GM19395 (cell line): ENCODE data around the gene FILIP1.

Experiments used
- ATAC-seq: cut with Tn5 transposase; IDR thresholded peaks from one replicate; pipeline ENCODE4 v1.9.1; 2021; ENCODE audit warnings: mild to moderate bottlenecking, moderate library complexity; ENCODE audit not compliant: unreplicated experiment

FILIP1 gene

DNA sequence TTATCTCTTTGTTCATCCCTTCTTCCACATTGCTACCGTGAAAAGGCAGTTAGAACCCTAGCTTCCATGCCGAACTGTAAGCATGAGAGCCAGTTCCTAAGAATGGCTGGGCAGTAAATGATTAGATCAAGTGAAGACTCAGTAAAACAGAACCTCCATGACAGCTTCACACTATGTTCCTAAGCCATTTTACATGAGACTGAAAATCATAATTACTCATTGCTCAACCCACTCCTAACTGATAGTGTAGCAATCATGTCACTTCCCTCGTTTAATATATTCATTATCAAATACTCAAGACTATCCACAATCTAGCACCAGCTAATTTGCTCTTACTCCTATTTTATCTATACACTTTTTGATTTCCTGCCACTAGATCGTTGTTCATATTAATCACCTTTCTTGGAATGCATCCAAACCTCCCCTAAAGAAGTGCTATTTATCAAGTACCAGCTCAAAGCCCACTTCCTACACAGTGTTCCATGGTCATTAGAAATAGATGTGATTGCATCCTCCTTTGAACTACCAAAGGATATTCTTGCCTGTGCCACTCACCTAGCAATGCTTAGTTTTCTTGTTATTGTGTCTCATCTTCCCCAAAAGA, 215.0 kb downstream of the FILIP1 start:
- no peak for ATAC-seq

DNA sequence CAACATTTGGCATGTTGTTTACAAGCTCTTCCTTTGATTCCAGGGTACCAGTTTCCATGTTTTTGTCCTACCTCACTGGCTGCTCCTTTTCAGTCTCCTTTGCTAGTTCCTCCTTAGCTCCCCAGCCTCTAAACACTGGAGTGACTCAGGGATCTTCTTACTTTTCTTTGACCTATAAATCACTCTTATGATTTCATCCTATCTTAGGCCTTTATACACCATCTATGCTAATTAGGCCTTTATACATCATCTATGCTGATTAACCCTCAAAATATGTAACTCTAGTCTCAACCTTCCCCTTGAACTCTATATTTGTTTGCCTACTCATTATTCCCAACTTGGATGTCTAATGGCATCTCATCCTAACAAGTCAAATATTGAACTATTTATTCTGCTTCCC, 218.5 kb downstream of the FILIP1 start:
- ATAC-seq = no peak

DNA sequence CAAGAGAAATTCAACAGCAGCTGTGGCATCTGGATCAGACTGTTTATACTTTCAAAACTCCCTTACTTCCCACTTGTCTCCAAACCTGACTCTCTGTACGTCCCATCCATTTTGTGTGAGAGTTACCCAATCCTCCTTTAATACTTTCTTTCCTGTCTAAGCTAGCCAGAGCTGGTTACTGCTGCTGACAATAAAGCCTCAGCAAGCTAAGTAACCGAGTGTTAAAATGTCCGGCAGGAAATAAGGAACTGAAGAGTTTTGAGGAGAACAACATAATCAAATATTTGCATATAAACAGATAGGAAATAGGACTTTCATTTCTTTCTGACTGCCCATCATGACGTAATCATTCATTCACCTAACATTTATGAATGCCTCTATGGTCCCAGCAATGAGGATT, 220.6 kb downstream of the FILIP1 start:
- ATAC-seq = no peak

DNA sequence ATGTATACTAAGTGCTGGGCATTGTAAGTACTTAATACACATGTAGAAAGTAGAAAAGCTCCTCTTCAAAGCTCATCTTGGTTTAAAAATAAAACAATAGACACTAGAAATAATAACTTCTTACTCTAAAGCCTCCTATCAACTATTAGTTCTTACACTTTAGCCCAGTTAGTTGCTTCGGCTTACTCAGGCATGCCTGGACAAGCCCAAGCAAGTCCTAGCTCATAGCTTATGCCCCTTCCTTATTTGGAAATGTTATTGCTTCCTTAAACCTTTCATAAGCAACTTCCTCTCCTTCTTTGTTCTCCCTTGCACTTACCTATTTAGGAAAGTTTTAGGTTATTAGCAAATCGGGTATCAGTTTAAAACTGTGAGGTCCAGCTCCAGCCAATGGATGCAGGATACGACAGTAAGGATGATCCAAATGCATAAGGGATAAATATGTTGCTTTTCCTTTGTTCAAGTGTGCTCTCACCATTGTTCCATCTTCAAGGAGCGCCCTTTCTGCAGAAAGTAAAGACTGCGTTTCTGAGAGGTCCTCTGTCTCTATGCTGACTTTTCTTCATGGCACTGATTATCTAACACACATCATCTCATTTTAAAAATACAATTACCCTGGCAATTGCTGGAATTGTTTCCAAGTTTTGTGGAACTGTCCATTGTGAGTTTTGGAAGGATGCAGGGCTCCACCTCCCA, 221.3 kb downstream of the FILIP1 start:
- no peak for ATAC-seq

DNA sequence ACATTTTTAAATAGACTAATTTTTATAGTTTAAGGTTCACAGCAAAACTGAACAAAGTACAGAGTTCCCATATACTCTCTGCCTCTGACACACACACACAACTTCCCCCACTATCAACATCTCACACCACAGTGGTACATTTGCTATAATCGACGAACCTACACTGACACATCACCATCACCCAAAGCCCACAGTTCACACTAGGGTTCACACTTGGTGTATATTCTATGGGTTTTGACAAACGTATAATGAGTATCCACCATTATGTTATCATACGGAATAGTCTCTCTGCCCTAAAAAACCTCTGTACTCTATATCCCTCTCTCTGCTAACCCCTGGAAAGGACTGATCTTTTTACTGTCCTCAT, 224.6 kb downstream of the FILIP1 start:
- ATAC-seq = no peak

DNA sequence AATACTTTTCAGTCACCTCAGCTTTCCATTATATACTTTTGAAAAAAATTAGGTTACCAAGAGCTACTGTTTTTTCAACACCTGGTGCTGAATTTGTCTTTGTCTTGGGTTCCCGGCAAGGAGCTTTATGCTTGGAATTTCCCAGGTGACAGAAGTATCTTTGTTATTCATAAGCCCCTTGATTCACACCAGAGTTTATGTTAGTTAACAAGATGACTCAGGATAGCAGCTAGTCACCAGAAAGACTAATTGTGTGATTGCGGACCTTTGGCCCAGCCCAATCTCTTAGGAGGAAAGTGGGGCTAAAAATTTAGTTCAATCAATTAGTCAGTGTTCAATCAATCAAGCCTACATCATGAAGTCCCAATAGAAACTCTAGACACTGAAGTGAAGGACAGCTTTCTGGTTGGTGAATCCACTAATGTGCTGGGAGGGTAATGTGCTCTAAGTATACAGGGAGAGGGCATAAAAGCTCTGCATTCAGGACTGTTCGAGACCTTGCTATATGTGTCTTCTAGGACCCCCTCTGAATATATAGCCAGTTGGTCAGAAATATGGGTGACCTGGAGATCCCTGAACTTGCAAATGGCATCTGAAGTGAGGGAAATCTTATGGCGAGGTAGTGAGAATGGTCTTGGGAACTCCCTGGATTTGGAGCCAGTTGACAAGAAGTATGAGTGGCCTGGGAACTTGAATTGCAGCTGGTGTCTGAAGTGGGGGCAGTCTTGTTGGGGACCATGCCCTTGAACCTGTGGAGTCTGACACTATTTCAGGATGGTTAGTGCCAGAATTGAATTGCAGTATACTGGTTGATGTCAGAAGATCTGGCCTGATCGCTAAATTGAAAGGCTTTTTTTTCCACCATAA, 225.2 kb downstream of the FILIP1 start:
- no peak for ATAC-seq

DNA sequence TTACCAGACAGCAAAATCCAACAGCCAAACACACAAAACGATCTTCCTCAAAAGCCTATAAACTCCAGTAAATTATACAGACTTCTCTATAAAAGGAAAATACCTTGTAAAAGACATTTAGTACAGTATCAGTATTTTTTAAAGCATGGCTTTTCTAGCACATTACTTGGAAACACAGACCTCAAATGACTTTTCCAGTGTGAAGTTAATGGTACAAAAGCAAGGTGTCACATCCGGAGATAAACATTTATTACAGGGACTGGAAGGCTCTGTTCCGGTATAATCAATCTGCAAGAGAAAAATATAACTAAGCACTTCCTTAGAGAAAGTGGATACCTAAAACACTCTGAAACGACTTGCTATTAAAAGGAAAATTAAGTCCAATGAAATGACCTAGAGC, 226.1 kb downstream of the FILIP1 start:
- no peak for ATAC-seq

DNA sequence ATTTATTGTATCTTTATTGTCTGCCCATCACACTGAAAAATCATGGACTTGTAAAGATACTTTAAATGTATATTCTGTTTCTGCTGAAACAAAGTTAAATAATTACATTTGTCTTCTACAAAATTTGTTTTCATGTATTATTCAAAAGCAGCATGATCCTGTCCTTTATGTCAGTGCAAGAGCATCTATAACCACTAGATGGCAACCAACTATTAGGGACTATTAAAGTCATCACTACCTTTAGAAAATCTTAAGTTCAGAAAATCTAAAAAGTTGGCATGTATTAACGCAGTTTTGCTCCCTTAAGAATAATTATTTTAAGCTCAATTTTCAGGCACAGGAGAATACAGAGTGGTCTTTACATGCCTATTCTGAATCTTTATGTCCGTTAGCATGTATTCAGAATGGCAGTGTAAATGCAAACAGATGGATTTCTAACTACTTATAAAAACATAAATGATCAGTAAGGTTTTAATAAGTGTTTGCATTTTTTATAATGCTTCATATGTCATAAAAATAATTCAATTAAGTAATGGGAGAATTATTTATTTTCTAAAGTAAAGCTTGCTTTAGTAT, 226.8 kb downstream of the FILIP1 start:
- peak; percentile 78 for ATAC-seq

DNA sequence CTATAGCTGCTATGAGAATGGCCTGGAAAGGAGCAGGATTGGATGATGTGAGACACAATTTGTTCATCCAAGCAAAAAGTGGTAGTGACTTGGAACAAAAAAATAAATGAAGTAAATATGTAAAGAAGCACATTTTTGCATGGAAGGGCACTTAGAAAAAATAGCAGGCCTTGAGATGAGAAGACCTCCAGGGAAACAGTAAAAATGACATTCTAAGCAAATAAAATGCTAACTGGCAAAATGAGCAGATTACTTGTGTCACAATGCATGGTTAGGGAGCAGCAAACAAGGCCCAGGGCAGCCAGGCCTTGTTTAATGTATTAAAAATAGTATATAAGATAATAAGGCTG, 230.2 kb downstream of the FILIP1 start:
- no peak for ATAC-seq

DNA sequence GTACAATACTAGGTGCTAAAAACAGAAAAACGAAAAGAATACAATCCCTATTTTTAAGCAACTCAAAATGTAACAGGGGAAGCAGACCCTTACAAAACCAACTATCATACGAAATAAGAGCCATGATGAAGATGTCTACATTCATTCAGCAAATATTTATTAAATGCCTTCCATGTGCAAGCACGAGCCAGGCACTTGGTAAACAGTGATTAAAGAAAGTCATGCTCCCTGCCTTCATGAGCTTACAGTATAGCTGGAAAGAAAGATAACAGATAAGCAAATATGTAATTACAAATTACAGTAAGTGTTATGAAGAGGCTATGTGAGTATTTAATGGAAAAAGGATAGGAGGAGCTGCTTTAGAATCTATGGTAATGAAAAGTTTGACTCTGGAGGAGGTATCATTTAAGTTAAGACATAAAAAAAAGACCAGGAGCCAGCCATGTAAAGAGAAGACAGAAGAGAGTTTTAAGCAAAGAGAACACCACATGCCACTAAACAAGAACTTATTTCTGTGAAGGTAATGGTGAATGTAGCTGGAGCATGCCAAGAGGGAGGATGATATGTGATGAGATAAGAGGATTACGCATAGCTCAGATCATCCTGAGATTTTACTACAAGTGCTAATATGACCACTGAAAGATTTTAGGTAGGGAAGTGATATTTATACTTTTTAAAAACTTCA, 230.7 kb downstream of the FILIP1 start:
- ATAC-seq = no peak

DNA sequence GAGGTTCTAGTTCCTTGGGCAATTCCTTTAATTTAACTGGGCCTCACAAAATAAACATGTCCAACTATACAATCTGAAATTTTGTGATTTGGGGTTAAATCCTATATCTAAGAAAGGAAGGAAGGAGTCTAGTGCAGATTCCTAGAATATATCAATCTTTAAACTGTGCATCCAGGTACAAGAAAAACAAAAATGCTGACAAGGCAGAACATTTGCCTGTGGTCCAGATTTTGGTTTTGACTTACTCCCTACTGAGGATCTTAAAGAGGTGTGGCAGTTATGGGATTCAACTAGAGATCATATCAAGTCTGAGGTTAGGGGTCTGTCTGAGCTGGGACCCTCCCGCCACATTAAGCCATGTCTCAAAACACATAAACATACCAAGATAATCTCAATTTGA, 232.3 kb downstream of the FILIP1 start:
- no peak for ATAC-seq

DNA sequence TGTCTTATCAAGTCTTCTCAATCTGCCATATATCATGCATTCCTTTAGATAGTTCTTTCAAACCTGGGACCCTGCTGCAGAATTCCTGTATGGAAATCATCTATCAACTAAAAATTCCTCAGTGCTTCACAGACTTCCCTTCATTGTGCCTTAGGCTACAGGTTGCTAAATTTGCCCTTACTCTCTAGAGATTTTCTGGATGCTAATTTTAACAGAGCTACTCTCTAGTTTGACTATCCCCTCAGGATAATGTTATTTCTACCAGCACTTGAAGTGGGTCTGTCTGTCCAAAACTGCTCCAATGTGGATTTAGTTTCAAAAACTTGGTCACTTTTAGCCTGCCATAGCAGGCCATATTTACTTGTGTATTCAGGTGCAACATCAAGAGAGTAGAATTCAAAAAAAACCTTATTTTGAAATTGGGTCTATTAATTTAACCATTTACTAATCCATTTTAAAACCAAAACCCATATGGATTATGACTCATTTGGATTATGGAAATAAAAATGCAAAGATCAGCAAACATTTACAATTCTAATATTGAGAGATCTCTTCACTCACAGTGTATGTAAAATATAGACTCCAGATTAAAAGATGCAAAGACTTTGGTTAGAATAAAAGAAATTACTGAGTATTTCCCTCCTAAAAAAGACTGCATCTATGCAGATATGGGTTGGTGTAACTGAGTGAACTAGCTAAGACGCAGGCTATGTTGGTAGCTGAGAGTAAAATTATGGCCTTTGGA, 236.1 kb downstream of the FILIP1 start:
- ATAC-seq = no peak

DNA sequence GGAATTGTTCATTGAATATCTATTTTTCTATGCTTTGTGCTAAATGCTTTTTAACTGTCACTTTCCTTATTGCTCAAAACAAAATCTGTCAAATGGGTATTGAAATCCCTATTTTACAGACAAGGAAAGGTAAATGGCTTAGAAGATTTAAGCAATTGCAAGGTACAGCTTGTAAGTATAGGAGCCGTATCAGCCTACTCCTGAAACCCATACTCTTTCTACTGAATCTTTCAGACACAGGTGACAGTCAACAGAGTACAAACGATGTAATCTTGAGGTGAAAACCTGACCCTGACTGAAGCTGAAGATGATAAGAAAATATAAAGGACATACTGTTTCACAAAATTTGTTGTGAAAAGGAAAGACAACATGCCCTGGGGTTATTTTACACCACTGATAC, 243.0 kb downstream of the FILIP1 start:
- ATAC-seq = no peak

DNA sequence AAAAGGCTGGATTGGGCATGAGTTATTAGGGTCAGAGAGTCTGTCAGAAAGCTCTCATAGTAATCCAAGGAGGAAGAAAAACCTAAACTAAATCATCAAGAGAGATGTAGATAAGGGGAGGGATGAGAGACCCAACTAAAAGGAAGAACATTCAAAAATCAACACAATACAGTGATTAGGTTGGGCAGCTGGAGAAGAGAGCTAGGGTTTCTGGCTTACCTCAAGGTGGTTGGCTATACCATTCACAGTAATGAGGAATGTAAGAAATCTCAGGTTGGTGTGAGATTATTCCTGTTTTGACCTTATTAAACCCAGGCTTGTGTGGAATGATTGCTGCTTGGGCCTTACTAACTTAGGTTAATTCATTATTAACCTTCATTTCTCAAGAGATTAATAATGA, 243.8 kb downstream of the FILIP1 start:
- ATAC-seq = no peak

DNA sequence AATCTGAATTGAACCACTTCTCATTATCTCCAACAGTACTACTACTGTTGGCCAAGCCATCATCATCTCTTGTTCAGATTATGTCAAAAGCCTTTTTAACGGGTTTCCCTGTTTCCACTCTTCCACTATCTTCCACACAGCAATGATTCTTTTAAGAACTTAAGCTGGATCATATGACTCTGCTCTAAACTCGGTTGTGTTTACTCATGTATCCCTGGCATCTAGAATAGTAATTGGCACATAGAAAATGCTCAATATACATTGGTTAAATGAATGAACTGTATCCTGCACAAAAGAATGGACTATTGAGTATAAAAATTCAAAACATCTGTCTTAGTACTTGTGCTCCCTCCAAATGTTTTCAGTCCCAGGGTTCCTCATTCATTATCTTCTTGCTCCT, 247.2 kb downstream of the FILIP1 start:
- no peak for ATAC-seq

DNA sequence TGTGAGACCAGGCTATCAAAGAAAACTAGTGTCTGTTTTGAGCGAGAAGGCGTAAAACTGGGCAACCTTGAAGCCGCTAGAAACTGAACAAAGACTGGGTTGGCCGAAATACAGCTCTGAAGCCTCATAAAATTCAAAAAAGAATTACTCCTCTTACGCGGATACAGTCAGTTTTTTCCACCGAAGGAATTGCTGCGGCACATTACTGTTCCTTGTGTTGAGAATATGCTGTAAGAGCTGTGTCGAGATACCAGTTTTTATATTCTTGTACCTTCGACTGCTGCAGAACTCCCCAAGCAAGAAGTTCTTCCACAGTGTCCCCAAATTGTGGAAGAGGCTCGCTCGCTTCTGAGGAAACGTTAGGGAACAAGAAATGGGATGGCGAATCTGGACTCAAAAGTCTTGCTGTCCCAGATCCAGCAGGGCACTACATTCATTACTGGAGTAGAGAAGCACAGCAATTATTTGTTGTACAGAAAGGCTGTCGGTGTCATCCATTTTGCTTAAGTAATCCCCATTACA, 249.5 kb downstream of the FILIP1 start:
- peak; percentile 24 for ATAC-seq

DNA sequence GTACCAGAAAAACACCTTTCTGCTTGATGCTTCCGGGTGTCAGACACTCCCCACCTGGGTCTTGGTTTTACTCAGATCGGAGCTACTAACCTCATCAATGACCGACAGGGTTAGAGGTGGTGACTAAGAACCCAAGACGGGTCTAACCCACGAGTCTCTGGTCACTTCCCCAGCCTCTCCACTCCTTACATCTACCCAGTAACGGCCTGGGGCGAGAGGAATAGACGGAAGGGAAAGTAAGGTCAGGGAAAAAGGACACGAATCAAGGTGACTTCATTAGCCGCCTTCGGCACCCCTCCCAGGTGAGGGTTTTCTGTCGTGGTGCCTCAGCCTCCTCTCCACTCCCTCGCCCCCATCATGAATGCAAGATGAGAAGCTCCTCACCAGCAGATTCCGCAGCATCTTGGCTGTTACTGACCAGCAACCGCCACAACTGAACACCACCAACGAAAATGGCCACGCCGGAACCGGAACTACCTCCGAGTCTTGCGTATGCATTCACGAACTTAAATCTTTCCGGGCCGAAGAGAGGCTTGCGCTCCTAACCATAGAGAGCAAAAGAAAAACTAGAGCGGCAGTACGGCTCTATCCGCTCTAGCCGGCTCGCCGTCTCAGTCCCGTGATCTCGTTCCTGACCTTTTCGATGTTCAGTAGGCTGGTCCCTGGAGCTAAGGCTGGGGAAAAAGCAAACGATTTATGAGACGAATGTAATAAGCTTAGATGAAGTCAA, 250.1 kb downstream of the FILIP1 start, which contains the start of gene COX7A2:
Gene COX7A2 (minus strand): TSS at position 469 of the 730 bp plus-strand sequence. CDS start 67 bp downstream, at position 402.
- peak; percentile 98 for ATAC-seq
